ENCODE results near the gene JAZF1. TPM values are rescaled to one million over a fixed set of nuclear protein-coding genes. Genes with fewer than 3 reads are reported as not detected.

Gene JAZF1
- polyA plus RNA-seq, 3 donors, result 12.1 to 18.1 (median 17.2) TPM

- Histone ChIP-seq H3K27ac (ENCODE audit: low read depth in 1 of 2, low read length in 2 of 2) (no peak overlapping the region), H3K9ac (ENCODE audit: insufficient read depth, low read length, poor library complexity, severe bottlenecking) (no peak overlapping the region), H4K20me1 (ENCODE audit: insufficient read depth, low read length) (peaks cover 96% of the 10 kb centered on the region), H3K79me2 (ENCODE audit: insufficient read depth, low read length) (no peaks in the 10 kb centered on the region), H3K36me3 (replicated peaks in 1 of 2; ENCODE audit: control insufficient read depth in 1 of 2, insufficient read depth in 2 of 2, low read length in 2 of 2) (peaks cover 0 to 37% of the 10 kb centered on the region in 2 donors), H3K9me3 (replicated peaks in 1 of 2; ENCODE audit: control insufficient read depth in 1 of 2, insufficient read depth in 1 of 2, low read length in 2 of 2) (no peaks in the 10 kb centered on the region), H2AFZ (ENCODE audit: insufficient read depth, low read depth, low read length, poor library complexity, severe bottlenecking) (no peak overlapping the region), H3K4me3 (replicated peaks in 1 of 3; ENCODE audit: low read depth in 2 of 3, low read length in 3 of 3) (no peak overlapping the region), H3K4me2 (replicated peaks; ENCODE audit: extremely low read depth, low read length, poor library complexity, severe bottlenecking) (no peak overlapping the region), H3K27me3 (ENCODE audit: control insufficient read depth in 2 of 2, insufficient read depth in 2 of 2, low read length in 2 of 2) (no peaks in the 10 kb centered on the region), H3K4me1 (ENCODE audit: control insufficient read depth in 1 of 2, insufficient read depth in 2 of 2, low read length in 2 of 2) (no peaks in the 10 kb centered on the region)
- no peak for TF ChIP-seq CTCF (IDR thresholded peaks at IDR 0.05)
- no peaks in the 10 kb centered on the region for H3K9me3 Mint-ChIP-seq
- no peaks in the 10 kb centered on the region for H3K4me1 Mint-ChIP-seq
- peaks cover 18 to 26% of the 10 kb centered on the region in 2 donors for H3K36me3 Mint-ChIP-seq
- no peak overlapping the region for H3K27ac Mint-ChIP-seq
- 100% methylated on average over 1 of the region's 1 CpG for WGBS (ENCODE audit: insufficient coverage)
- peaks cover 0 to 2% (median 0%) of the 10 kb centered on the region in 3 donors for H3K27me3 Mint-ChIP-seq (ENCODE audit: low read depth in 3 of 3)
- DNase-seq, result no peak
- intact Hi-C loops (cut with micrococcal nuclease), result no loop called here
- no peak overlapping the region for H3K4me3 Mint-ChIP-seq
Observed at GRCh38 chr7:27953777-27954176, 226.8 kb downstream of the JAZF1 start.

- no peak overlapping the region for H3K4me2 ChIP-seq (replicated peaks; ENCODE audit: extremely low read depth, low read length, poor library complexity, severe bottlenecking)
- no peaks in the 10 kb centered on the region for H3K9me3 Mint-ChIP-seq
- no peaks in the 10 kb centered on the region for H3K4me1 Mint-ChIP-seq
- peaks cover 0 to 2% (median 0%) of the 10 kb centered on the region in 3 donors for H3K27me3 Mint-ChIP-seq (ENCODE audit: low read depth in 3 of 3)
- H3K27ac ChIP-seq (ENCODE audit: low read depth in 1 of 2, low read length in 2 of 2), result no peak overlapping the region
- peaks cover 0 to 33% of the 10 kb centered on the region in 2 donors for H3K36me3 ChIP-seq (replicated peaks in 1 of 2; ENCODE audit: control insufficient read depth in 1 of 2, insufficient read depth in 2 of 2, low read length in 2 of 2)
- peaks cover 96% of the 10 kb centered on the region for H4K20me1 ChIP-seq (ENCODE audit: insufficient read depth, low read length)
- intact Hi-C loops (cut with micrococcal nuclease), result no loop called here
- no peaks in the 10 kb centered on the region for H3K27me3 ChIP-seq (ENCODE audit: control insufficient read depth in 2 of 2, insufficient read depth in 2 of 2, low read length in 2 of 2)
- no peak for DNase-seq
- H2AFZ ChIP-seq (ENCODE audit: insufficient read depth, low read depth, low read length, poor library complexity, severe bottlenecking), result no peak overlapping the region
- peaks cover 14 to 27% of the 10 kb centered on the region in 2 donors for H3K36me3 Mint-ChIP-seq
- no peak overlapping the region for H3K9ac ChIP-seq (ENCODE audit: insufficient read depth, low read length, poor library complexity, severe bottlenecking)
- no peak overlapping the region for H3K4me3 ChIP-seq (replicated peaks in 1 of 3; ENCODE audit: low read depth in 2 of 3, low read length in 3 of 3)
- H3K4me1 ChIP-seq (ENCODE audit: control insufficient read depth in 1 of 2, insufficient read depth in 2 of 2, low read length in 2 of 2), result no peaks in the 10 kb centered on the region
- H3K4me3 Mint-ChIP-seq, result no peak overlapping the region
- no peak overlapping the region for H3K27ac Mint-ChIP-seq
- H3K9me3 ChIP-seq (replicated peaks in 1 of 2; ENCODE audit: control insufficient read depth in 1 of 2, insufficient read depth in 1 of 2, low read length in 2 of 2), result no peaks in the 10 kb centered on the region
- TF ChIP-seq CTCF (IDR thresholded peaks at IDR 0.05), result no peak
- no peaks in the 10 kb centered on the region for H3K79me2 ChIP-seq (ENCODE audit: insufficient read depth, low read length)
- no CpG with 5 or more reads among the region's 1 CpG for WGBS (ENCODE audit: insufficient coverage)
Observed at GRCh38 chr7:27953361-27953760, 227.2 kb downstream of the JAZF1 start.
